Measurements from ENCODE around the gene CAPS.
"Not testable (repeated sequence)": the region's sequence is repeated elsewhere in the genome, so short reads cannot be mapped to it uniquely, and the experiment has no call there.

CAPS gene

DNA sequence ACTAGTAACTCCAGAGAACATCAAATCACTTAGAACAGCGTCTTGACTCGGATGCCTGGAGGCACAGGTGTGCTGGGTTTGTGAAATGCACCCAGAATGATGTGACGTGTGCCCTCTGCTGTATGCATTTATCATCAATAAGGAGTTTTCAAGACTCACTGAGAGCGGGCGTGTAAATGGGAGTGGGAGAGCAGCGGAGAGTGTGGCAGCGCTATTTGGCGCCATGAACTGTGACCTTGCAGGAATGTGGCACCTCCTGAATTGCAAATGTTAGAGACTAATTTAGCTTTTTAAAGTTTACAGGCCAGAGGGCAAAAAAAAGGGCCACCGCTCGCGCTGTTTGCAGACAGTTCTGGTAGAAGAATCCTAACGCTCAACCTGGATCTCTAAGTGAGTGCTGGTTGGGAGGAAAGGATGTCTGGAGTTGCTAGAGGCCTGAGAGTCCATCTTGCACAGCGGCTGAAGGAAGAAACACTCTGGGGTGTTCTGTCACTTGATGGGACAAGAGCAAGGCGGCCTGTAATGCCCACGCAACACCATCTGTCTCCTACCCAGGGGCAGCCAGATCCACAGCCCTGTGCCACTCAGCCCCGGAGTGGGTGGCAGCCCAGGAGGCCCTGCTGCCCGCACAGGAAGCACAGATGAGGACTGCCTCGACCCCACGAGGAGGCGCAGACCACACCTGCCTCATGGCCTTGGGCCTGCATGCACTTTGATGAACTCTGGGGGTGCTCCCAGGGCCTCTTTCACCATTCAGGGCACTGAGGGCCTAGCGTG is 44.2 kb downstream of the CAPS start:
- no peak for DNase-seq

DNA sequence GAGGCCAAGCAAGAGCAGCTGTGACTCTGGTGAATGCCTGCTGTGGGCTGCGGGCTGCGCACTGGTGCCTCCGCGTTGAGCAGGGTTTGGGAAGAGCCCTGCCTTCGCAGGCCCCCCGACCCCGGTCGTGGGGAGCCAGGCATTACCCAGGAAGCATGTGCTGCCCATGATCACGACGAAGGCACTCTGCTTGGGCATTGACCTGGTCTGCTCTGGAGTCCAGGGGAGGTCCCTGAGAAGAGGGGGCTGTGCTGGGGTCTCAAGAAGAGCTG is 44.7 kb downstream of the CAPS start:
- DNase-seq, result no peak

DNA sequence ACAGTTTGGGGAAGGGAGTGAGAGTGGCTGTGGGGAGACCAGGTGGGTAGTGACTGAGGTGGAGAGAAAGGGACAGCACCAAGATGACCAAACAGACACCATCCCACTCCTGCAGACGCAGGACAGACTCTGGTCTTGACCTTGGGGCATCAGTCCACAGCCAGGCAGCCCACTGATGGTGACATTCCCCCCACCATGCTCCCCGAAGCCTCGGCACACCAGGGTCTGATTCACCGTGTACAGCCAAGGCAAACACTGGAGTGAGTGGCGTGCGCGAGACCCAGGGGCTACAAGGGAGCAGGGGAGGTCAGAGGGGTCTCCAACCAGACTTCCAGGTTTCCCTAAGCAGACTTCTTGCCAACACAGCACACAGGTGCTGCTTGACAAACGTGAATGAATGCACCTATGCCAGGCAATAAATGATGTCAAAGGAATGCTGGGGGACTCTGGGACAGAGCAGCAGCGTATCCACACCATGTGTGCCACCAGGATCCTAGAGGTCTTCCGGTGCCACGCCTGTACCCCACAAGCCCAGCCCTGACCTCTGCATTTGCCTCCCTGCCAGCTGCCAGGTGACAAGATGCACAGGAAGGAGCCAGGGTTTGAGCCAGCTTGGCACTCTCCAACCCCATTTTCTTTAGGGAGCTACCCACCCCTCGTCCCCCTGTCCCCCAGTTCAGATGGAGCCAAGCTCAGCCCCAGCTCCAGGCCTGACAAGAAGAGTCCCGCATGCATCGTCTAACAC is 45.4 kb downstream of the CAPS start:
- no peak for DNase-seq

- DNase-seq, result peak; percentile 93
Observed at GRCh38 chr19:5960005-5961001, 46.2 kb downstream of the CAPS start.

DNA sequence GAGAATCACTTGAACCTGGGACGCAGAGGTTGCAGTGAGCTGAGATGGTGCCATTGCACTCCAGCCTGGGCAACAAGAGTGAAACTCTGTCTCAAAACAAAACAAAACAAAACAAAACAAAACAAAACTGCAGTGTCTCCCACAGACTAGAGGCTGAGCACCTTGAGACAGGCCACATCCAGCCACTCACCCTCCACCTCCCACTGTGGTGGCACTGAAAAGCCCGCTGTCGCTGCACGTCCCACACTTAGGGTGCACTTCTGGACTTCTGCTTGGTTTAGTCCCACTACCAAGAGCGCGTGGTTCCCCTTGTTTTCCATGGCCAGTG is 47.6 kb downstream of the CAPS start:
- not testable (repeated sequence) for DNase-seq

- DNase-seq, result peak; percentile 80
Observed at GRCh38 chr19:5961969-5962945, 48.2 kb downstream of the CAPS start.

DNA sequence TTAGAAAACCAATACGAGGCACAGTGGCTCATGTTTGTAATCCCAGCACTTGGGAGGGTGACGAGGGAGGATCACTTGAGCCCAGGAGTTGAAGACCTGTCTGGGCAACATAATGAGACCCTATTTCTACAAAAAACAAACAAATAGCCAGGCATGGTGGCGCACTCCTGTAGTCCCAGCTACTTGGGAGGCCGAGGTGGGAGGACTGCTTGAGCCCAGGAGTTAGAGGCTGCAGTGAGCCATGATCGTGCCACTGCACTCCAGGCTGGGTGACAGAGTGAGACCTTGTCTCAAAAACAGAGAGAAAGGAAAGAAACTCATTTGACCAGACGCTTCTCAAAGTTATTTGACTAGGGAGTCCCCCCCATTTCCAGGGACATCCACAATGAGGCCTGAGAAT is 49.2 kb downstream of the CAPS start:
- DNase-seq, result not testable (repeated sequence)

GRCh38 chr19:5963855-5964254 is 49.8 kb downstream of the CAPS start:
- DNase-seq, result no peak

DNA sequence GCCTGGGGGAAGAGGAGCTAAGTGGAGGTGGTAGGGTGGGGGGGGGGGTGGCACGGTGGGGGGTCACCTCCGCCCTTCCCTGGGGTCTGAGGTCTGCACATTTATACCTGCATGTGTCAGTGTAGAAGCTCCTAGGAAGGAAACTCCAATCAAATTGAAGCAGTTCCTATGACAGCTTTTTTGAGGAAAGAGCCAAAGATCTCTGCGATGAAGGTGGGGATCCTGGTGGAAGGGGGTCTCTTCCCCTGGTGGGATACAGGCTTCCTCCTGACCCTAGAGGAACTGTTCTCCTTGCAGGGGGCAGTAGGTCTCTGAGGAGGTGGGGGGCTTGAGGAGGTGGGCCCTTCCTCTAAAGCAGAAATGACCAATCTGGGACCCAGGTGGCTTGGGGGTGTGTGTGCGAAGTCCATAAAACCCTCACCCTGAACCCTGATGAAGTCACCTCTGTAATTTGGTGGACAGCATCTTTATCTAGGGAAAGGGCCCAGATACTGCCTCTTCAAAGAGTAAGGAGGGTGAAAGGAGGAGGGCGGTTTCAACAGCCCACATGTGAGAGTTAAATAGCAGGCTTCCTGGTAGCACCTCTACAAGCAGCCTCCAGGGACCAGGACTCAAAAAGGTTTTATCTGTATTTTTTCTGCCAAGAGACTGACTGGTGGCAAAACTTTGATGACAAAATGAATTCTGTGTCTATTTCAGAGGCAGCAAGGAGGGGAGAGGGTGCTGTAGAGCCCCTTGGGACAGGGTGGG is 50.9 kb downstream of the CAPS start:
- no peak for DNase-seq
